IMR-90 (cell line): ENCODE results near the gene CLEC7A. TPM values are rescaled to one million over a fixed set of nuclear protein-coding genes. Genes with fewer than 3 reads are reported as not detected.

Experiments
- ATAC-seq: fragments of 200-7000 bp; cut with Tn5 transposase; 2 replicates; pipeline ENCODE4 v1.9.1; 2020; ENCODE audit warnings: low read depth, mild to moderate bottlenecking, moderate library complexity
- BruUV-seq: library from RNA; stranded (reverse); fragments of 400-500 nt; replicated peaks from 2 replicates; lab custom pipeline; 2021; lab: Mats Ljungman, UMichigan
- CTCF ChIA-PET: fragments of 300-600 bp; formaldehyde crosslinking; extraction: SDS; loops from one replicate; lab custom pipeline; 2021; ENCODE audit warnings: antibody characterized with exemption; lab: Yijun Ruan, JAX
- POLR2A ChIA-PET: fragments of 300-600 bp; sonication (Branson Sonifier 250); formaldehyde crosslinking; loops from one replicate; lab custom pipeline; 2022; ENCODE audit warnings: antibody characterized with exemption; ENCODE audit not compliant: unreplicated experiment; lab: Charles Lee
- DNase-seq: peaks from one replicate; pipeline ENCODE4 v3.0.0; 2013
- H2AFZ ChIP-seq: replicated peaks from 2 replicates; pipeline ENCODE3; 2013; ENCODE audit warnings: low read length, mild to moderate bottlenecking; ENCODE audit not compliant: poor library complexity
- H2AK5ac ChIP-seq: 2 replicates; pipeline ENCODE4 v1.6.1; 2013; ENCODE audit warnings: low read depth, low read length, inconsistent platforms
- H2AK9ac ChIP-seq: replicated peaks from 2 replicates; pipeline ENCODE3; 2013; ENCODE audit warnings: mild to moderate bottlenecking, low read depth, low read length, moderate library complexity; ENCODE audit not compliant: poor library complexity
- H2BK120ac ChIP-seq: 2 replicates; pipeline ENCODE4 v1.6.1; 2013; ENCODE audit warnings: low read depth, low read length, inconsistent platforms
- H2BK15ac ChIP-seq: 3 replicates; pipeline ENCODE4 v1.6.1; 2013; ENCODE audit warnings: low read depth, low read length, inconsistent platforms
- H2BK20ac ChIP-seq: 2 replicates; pipeline ENCODE4 v1.6.1; 2013; ENCODE audit warnings: low read depth, mild to moderate bottlenecking, inconsistent platforms, low read length, moderate library complexity
- H2BK5ac ChIP-seq: 2 replicates; pipeline ENCODE4 v1.6.1; 2013; ENCODE audit warnings: mild to moderate bottlenecking, low read depth, low read length, inconsistent platforms; ENCODE audit not compliant: poor library complexity, severe bottlenecking
- H3K14ac ChIP-seq: replicated peaks from 2 replicates; pipeline ENCODE4 v1.6.1; 2013; ENCODE audit warnings: low read depth, low read length, inconsistent platforms
- H3K18ac ChIP-seq: 2 replicates; pipeline ENCODE4 v1.6.1; 2013; ENCODE audit warnings: low read depth, low read length, control low read depth
- H3K23ac ChIP-seq: 2 replicates; pipeline ENCODE4 v1.6.1; 2013; ENCODE audit warnings: low read depth, low read length, inconsistent platforms
- H3K27ac ChIP-seq: 2 replicates; pipeline ENCODE4 v1.5.1; 2013; ENCODE audit warnings: mild to moderate bottlenecking, control low read depth, low read length; ENCODE audit not compliant: insufficient read depth
- H3K27me3 ChIP-seq: 2 replicates; pipeline ENCODE4 v1.6.1; 2013; ENCODE audit warnings: low read length; ENCODE audit not compliant: control insufficient read depth, insufficient read depth
- H3K36me3 ChIP-seq: 2 replicates; pipeline ENCODE4 v1.6.1; 2013; ENCODE audit warnings: low read length, mixed read lengths; ENCODE audit not compliant: control insufficient read depth, insufficient read depth
- H3K4ac ChIP-seq: 2 replicates; pipeline ENCODE4 v1.6.1; 2013; ENCODE audit warnings: low read depth, low read length, inconsistent platforms
- H3K4me1 ChIP-seq: 2 replicates; pipeline ENCODE4 v1.6.1; 2013; ENCODE audit warnings: low read length, mixed read lengths; ENCODE audit not compliant: control insufficient read depth, insufficient read depth
- H3K4me2 ChIP-seq: 2 replicates; pipeline ENCODE4 v1.6.1; 2013; ENCODE audit warnings: low read depth, mild to moderate bottlenecking, control low read depth, low read length, moderate library complexity
- H3K4me3 ChIP-seq: 2 replicates; pipeline ENCODE4 v1.5.1; 2013; ENCODE audit warnings: low read depth, mild to moderate bottlenecking, control low read depth, low read length, moderate library complexity; ENCODE audit not compliant: insufficient read depth
- H3K56ac ChIP-seq: 2 replicates; pipeline ENCODE4 v1.6.1; 2013; ENCODE audit warnings: low read length, inconsistent platforms; ENCODE audit not compliant: insufficient read depth; ENCODE audit errors: extremely low read depth
- H3K79me1 ChIP-seq, 2 experiments: 2 replicates each; pipeline ENCODE4 v1.6.1; 2013; ENCODE audit warnings: low read length in 2 of 2, inconsistent platforms in 1 of 2, low read depth in 1 of 2
- H3K9ac ChIP-seq: 2 replicates; pipeline ENCODE4 v1.6.1; 2013; ENCODE audit warnings: low read depth, low read length, control low read depth
- H3K9me1 ChIP-seq: 2 replicates; pipeline ENCODE4 v1.6.1; 2013; ENCODE audit warnings: low read length, inconsistent platforms; ENCODE audit not compliant: insufficient read depth
- H3K9me3 ChIP-seq: 2 replicates; pipeline ENCODE4 v1.6.1; 2013; ENCODE audit warnings: low read length; ENCODE audit not compliant: control insufficient read depth, insufficient read depth
- H4K20me1 ChIP-seq: 2 replicates; pipeline ENCODE4 v1.6.1; 2013; ENCODE audit warnings: low read length, inconsistent platforms; ENCODE audit not compliant: insufficient read depth
- H4K5ac ChIP-seq: 2 replicates; pipeline ENCODE4 v1.6.1; 2013; ENCODE audit warnings: mild to moderate bottlenecking, low read depth, low read length, control low read depth
- H4K8ac ChIP-seq, 2 experiments: 2 replicates each; pipeline ENCODE4 v1.6.1; 2013; ENCODE audit warnings: low read depth in 2 of 2, low read length in 2 of 2, control low read depth in 1 of 2, inconsistent platforms in 1 of 2
- H4K91ac ChIP-seq: 2 replicates; pipeline ENCODE4 v1.6.1; 2013; ENCODE audit warnings: low read depth, low read length, inconsistent platforms; ENCODE audit not compliant: insufficient read depth
- BHLHE40 ChIP-seq: fragments of 150-350 bp; IDR thresholded peaks from 2 replicates; pipeline ENCODE4 v1.6.1; 2016; ENCODE audit warnings: mild to moderate bottlenecking, low read depth, low read length
- CEBPB ChIP-seq: IDR thresholded peaks from 2 replicates; pipeline ENCODE4 v1.6.1; 2012; ENCODE audit warnings: low read depth, low read length, improper control_type of control experiment
- CHD1 ChIP-seq: IDR thresholded peaks from 2 replicates; pipeline ENCODE4 v1.6.1; 2012; ENCODE audit warnings: low read depth, low read length, improper control_type of control experiment
- MXI1 ChIP-seq: IDR thresholded peaks from 2 replicates; pipeline ENCODE4 v1.6.1; 2012; ENCODE audit warnings: low read depth, mild to moderate bottlenecking, low read length, moderate library complexity, borderline replicate concordance
- NFE2L2 ChIP-seq: fragments of 150-350 bp; IDR thresholded peaks from 2 replicates; pipeline ENCODE4 v1.6.1; 2016; ENCODE audit warnings: low read depth, mild to moderate bottlenecking, low read length
- RFX5 ChIP-seq: IDR thresholded peaks from 2 replicates; pipeline ENCODE4 v1.8.0; 2012; ENCODE audit warnings: low read depth, mild to moderate bottlenecking, low read length, moderate library complexity
- WGBS, 2 experiments: methylation state at CpG; one replicate each; pipeline versions ENCODE4 v1.1.5 to v1.1.7; 2013; ENCODE audit warnings: missing lambda C conversion rate in 2 of 2; ENCODE audit not compliant: insufficient read length in 1 of 2; ENCODE audit errors: extremely low coverage in 2 of 2; 5-methylcytosine and 5-hydroxymethylcytosine counted together
- dilution Hi-C: fragments of 300-500 bp; cut with HindIII; formaldehyde crosslinking; loops from one replicate; pipeline ENCODE4 v1.14.3; 2018; ENCODE audit warnings: low sequenced_read_pairs; ENCODE audit not compliant: unreplicated experiment
- in situ Hi-C: fragments of 300-500 bp; cut with MboI; formaldehyde crosslinking; loops from 3 replicates; pipeline ENCODE4 v1.14.3; 2019; ENCODE audit warnings: low sequenced_read_pairs, inconsistent platforms, mixed read lengths
- intact Hi-C: fragments of 100-400 bp; cut with micrococcal nuclease; formaldehyde crosslinking; loops from 2 replicates; pipeline ENCODE4 v1.10.0; 2022
- polyA plus RNA-seq, 3 experiments: library from polyadenylated mRNA; depleted of rRNA; stranded (reverse); fragments of >200 nt; gene quantifications; 2 replicates each; pipeline ENCODE4 v1.2.3, GENCODE V29; 2012; ENCODE audit warnings: low replicate concordance in 1 of 3
- total RNA-seq: library from RNA; depleted of rRNA; stranded (reverse); fragments of >200 nt; gene quantifications from 2 replicates; pipeline ENCODE4 v1.2.3, GENCODE V29; 2012
- TF ChIP-seq, protein P1 (sequence below): conservative IDR thresholded peaks from 2 replicates; pipeline ENCODE4 v1.5.1; 2012; ENCODE audit warnings: mild to moderate bottlenecking, low read depth, low read length, improper control_type of control experiment
- TF ChIP-seq, protein P2 (sequence below): fragments of 150-350 bp; IDR thresholded peaks from 2 replicates; pipeline ENCODE4 v1.6.1; 2017; ENCODE audit warnings: mild to moderate bottlenecking, antibody characterized with exemption, low read length, low read depth
- TF ChIP-seq, protein P3 (sequence below): fragments of 150-350 bp; IDR thresholded peaks from 2 replicates; pipeline ENCODE4 v1.6.1; 2016; ENCODE audit warnings: low read depth, mild to moderate bottlenecking, low read length, moderate library complexity, borderline replicate concordance

CLEC7A gene
- total and polyA plus RNA-seq, 2 of the 4 experiments (the other 2 are of a cell fraction): not detected

DNA sequence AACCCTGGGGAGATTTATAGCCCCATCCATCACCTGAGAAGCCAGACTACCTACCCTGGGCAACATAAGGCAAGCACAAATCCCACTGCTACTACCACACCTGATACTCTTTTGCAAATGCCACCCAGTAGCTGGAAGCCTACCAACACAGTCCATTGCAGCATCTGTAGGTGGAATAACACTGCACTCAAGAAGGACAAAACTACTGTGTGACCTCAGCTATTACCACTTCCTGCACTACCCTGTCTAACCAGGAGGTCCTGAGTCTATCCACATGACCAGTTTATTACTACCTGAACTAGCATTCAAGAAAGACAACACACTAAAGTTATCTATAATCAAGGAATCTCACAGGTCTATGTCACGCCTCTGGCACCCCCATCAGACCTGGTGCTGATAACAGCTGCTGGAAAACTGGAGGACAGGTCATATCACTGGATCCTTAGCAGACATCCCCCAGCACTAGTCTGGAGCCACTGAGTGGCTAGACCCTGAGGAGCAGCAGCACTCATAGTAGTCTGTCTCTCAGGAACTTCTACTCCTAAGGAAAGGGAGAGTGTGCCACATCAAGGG lies 28.3 kb downstream of the CLEC7A start:
- no peaks in the 10 kb centered on the region for H3K36me3 ChIP-seq
- H3K4me1 ChIP-seq: peaks cover 1% of the 10 kb centered on the region; the same call in 1 of the 2 replicates
- H4K91ac ChIP-seq: no peak overlapping the region
- ChIA-PET POLR2A (interaction anchor here (0.6 kb wide), 1 partner anchor 10 kb away, joined by 5 read pairs; no protein-coding TSS in a partner anchor), CTCF (interaction anchor here (1.1 to 1.5 kb wide), 2 partner anchors 11 to 12 kb away, joined by 3 to 5 read pairs; no protein-coding TSS in a partner anchor)
- H3K9ac ChIP-seq: no peak overlapping the region
- H3K4me2 ChIP-seq: no peak overlapping the region
- no peak overlapping the region for H3K14ac ChIP-seq
- WGBS, 2 experiments: no CpG with 5 or more reads among the region's 1 CpG
- no peak overlapping the region for H3K4me3 ChIP-seq
- intact Hi-C loops (no loop called here), in situ Hi-C loops (no loop called here), dilution Hi-C loops (no loop called here)
- no peak overlapping the region for H2BK20ac ChIP-seq
- DNase-seq: no peak
- no peak overlapping the region for H2AK5ac ChIP-seq
- TF ChIP-seq, protein P1, sequence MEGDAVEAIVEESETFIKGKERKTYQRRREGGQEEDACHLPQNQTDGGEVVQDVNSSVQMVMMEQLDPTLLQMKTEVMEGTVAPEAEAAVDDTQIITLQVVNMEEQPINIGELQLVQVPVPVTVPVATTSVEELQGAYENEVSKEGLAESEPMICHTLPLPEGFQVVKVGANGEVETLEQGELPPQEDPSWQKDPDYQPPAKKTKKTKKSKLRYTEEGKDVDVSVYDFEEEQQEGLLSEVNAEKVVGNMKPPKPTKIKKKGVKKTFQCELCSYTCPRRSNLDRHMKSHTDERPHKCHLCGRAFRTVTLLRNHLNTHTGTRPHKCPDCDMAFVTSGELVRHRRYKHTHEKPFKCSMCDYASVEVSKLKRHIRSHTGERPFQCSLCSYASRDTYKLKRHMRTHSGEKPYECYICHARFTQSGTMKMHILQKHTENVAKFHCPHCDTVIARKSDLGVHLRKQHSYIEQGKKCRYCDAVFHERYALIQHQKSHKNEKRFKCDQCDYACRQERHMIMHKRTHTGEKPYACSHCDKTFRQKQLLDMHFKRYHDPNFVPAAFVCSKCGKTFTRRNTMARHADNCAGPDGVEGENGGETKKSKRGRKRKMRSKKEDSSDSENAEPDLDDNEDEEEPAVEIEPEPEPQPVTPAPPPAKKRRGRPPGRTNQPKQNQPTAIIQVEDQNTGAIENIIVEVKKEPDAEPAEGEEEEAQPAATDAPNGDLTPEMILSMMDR: no peak
- TF ChIP-seq MXI1: no peak
- TF ChIP-seq CHD1: no peak
- TF ChIP-seq CEBPB: no peak
- TF ChIP-seq RFX5: no peak
- TF ChIP-seq NFE2L2: no peak
- TF ChIP-seq, protein P2, sequence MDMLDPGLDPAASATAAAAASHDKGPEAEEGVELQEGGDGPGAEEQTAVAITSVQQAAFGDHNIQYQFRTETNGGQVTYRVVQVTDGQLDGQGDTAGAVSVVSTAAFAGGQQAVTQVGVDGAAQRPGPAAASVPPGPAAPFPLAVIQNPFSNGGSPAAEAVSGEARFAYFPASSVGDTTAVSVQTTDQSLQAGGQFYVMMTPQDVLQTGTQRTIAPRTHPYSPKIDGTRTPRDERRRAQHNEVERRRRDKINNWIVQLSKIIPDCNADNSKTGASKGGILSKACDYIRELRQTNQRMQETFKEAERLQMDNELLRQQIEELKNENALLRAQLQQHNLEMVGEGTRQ: no peak
- TF ChIP-seq, protein P3, sequence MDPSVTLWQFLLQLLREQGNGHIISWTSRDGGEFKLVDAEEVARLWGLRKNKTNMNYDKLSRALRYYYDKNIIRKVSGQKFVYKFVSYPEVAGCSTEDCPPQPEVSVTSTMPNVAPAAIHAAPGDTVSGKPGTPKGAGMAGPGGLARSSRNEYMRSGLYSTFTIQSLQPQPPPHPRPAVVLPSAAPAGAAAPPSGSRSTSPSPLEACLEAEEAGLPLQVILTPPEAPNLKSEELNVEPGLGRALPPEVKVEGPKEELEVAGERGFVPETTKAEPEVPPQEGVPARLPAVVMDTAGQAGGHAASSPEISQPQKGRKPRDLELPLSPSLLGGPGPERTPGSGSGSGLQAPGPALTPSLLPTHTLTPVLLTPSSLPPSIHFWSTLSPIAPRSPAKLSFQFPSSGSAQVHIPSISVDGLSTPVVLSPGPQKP: no peak
- no peak for TF ChIP-seq BHLHE40
- H3K27me3 ChIP-seq: no peaks in the 10 kb centered on the region
- H2AK9ac ChIP-seq: no peak overlapping the region
- H2AFZ ChIP-seq: no peak overlapping the region
- no peak overlapping the region for H4K5ac ChIP-seq
- no peaks in the 10 kb centered on the region for H3K9me1 ChIP-seq
- H3K27ac ChIP-seq: no peak overlapping the region
- H3K79me1 ChIP-seq: no peaks in the 10 kb centered on the region
- H3K18ac ChIP-seq: no peak overlapping the region
- no peak overlapping the region for H3K23ac ChIP-seq
- H4K8ac ChIP-seq: no peak overlapping the region
- no peak for ATAC-seq
- no peak overlapping the region for H3K56ac ChIP-seq
- no peaks in the 10 kb centered on the region for H3K9me3 ChIP-seq
- no peak overlapping the region for H2BK15ac ChIP-seq
- no peak overlapping the region for H2BK5ac ChIP-seq
- H2BK120ac ChIP-seq: no peak overlapping the region
- no peaks in the 10 kb centered on the region for H4K20me1 ChIP-seq
- H3K4ac ChIP-seq: no peak overlapping the region
- BruUV-seq: no TSS peak
